PC-9 (cell line): ENCODE results near the gene SMARCA4. TPM values are rescaled to one million over a fixed set of nuclear protein-coding genes. Genes with fewer than 3 reads are reported as not detected.

ENCODE experiments used
- BruUV-seq: library from RNA; stranded (reverse); fragments of 400-500 nt; replicated peaks from 2 replicates; lab custom pipeline; 2021; lab: Mats Ljungman, UMichigan
- CTCF ChIA-PET: fragments of 300-600 bp; sonication (Branson Sonifier 250); formaldehyde crosslinking; loops from one replicate; lab custom pipeline; 2022; ENCODE audit warnings: antibody characterized with exemption; lab: Charles Lee
- POLR2A ChIA-PET: fragments of 300-600 bp; sonication (Branson Sonifier 250); formaldehyde crosslinking; loops from one replicate; lab custom pipeline; 2022; ENCODE audit warnings: antibody characterized with exemption; ENCODE audit not compliant: unreplicated experiment; lab: Charles Lee
- DNase-seq, 2 experiments: peaks; one replicate each; pipeline versions ENCODE4 v3.0.0 to v3.0.0-alpha.2; 2015 to 2022; ENCODE audit warnings: mixed read lengths in 1 of 2
- H2AFZ ChIP-seq: fragments of 200-600 bp; sonication (generic); 2 replicates; pipeline ENCODE4 v1.8.1; 2017; ENCODE audit warnings: antibody characterized with exemption
- H3F3A ChIP-seq: fragments of 200-600 bp; sonication (generic); 2 replicates; pipeline ENCODE4 v1.8.1; 2017; ENCODE audit warnings: antibody characterized with exemption, mild to moderate bottlenecking, low read depth; ENCODE audit not compliant: insufficient read depth
- H3K27ac ChIP-seq: fragments of 200-600 bp; sonication (generic); 2 replicates; pipeline ENCODE4 v1.6.1; 2016; ENCODE audit warnings: mixed run types
- H3K27me3 ChIP-seq: fragments of 200-600 bp; sonication (generic); 2 replicates; pipeline ENCODE4 v1.6.1; 2016; ENCODE audit warnings: low read depth, mixed run types; ENCODE audit not compliant: insufficient read depth
- H3K36me3 ChIP-seq: fragments of 200-600 bp; sonication (generic); 2 replicates; pipeline ENCODE4 v1.6.1; 2016; ENCODE audit warnings: low read depth, mixed run types
- H3K4me1 ChIP-seq: fragments of 200-600 bp; sonication (generic); replicated peaks from 2 replicates; pipeline ENCODE4 v1.6.1; 2016; ENCODE audit warnings: mixed run types; ENCODE audit not compliant: insufficient read depth
- H3K4me2 ChIP-seq: fragments of 200-600 bp; sonication (generic); 2 replicates; pipeline ENCODE4 v1.6.1; 2017; ENCODE audit warnings: mixed run types
- H3K4me3 ChIP-seq: fragments of 200-600 bp; sonication (generic); 2 replicates; pipeline ENCODE4 v1.6.1; 2016; ENCODE audit warnings: mixed run types
- H3K79me2 ChIP-seq: fragments of 200-600 bp; sonication (generic); 2 replicates; pipeline ENCODE4 v1.6.1; 2017; ENCODE audit warnings: low read depth, mixed run types
- H3K9me2 ChIP-seq: fragments of 200-600 bp; sonication (generic); 2 replicates; pipeline ENCODE4 v1.8.1; 2017; ENCODE audit warnings: mild to moderate bottlenecking; ENCODE audit not compliant: insufficient read depth
- H3K9me3 ChIP-seq: fragments of 200-600 bp; sonication (generic); 2 replicates; pipeline ENCODE4 v1.8.1; 2016; ENCODE audit warnings: low read depth; ENCODE audit not compliant: insufficient read depth
- H4K20me1 ChIP-seq: fragments of 200-600 bp; sonication (generic); 2 replicates; pipeline ENCODE4 v1.8.1; 2017; ENCODE audit not compliant: insufficient read depth
- EZH2 ChIP-seq: fragments of 200-600 bp; sonication (generic); IDR thresholded peaks from 2 replicates; pipeline ENCODE4 v1.8.0; 2017; ENCODE audit warnings: antibody characterized with exemption, low read depth
- intact Hi-C: fragments of 100-400 bp; cut with micrococcal nuclease; formaldehyde crosslinking; loops from one replicate; pipeline ENCODE4 v1.10.0; 2022; ENCODE audit not compliant: unreplicated experiment
- total RNA-seq: library from RNA; stranded (reverse); gene quantifications from 2 replicates; pipeline ENCODE4 v1.2.3, GENCODE V29; 2021
- TF ChIP-seq, protein P1 (sequence below): fragments of 200-600 bp; sonication (generic); conservative IDR thresholded peaks from 2 replicates; pipeline ENCODE4 v1.6.1; 2017; ENCODE audit warnings: mixed run types, antibody characterized with exemption, mild to moderate bottlenecking, moderate library complexity

Gene SMARCA4
- total RNA-seq, 1 experiment from 2014 or later: 136 TPM

DNA sequence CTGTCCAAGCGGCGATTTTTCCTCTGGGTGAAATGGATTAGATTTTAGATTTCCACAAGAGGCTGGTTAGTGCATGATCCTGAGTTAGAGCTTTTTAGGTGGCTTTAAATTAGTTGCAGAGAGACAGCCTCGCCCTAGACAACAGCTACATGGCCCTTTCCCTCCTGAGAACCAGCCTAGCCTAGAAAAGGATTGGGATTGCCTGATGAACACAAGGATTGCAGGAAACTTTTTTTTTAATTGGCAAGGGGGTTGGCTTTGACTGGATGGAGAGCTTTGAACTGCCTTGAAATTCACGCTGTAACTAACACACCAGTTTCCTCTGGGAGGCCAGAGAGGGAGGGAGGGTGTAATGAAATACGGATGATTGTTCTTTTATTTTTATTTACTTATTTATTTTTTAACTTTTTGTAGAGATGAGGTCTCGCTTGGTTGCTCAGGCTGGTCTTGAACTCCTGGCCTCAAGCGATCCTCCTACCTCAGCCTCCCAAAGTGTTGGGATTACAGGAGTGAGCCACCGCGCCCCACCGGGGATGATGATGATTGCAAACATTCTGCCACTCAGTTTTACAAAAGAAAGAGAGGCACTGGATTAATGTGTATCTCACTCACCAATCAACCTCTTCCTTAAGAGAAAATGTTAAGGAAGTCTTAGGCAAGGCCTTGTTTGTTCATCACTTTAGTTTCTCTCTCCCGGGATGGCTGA is 130.3 kb downstream of the SMARCA4 start:
- no peaks in the 10 kb centered on the region for H3K27me3 ChIP-seq
- peaks cover 31% of the 10 kb centered on the region for H3K36me3 ChIP-seq
- H3K4me2 ChIP-seq: peak overlapping the region; percentile 96
- DNase-seq: no peak
- BruUV-seq: TSS peak; percentile 25
- intact Hi-C loops: loop anchor here (5.0 kb wide), 1 partner anchor 46 kb away; no protein-coding TSS in a partner anchor
- H3K4me1 ChIP-seq: peaks cover 70% of the 10 kb centered on the region
- ChIA-PET POLR2A (interaction anchor here (0.6 to 0.7 kb wide), 2 partner anchors 208 to 330 kb away, joined by 5 to 7 read pairs; no protein-coding TSS in a partner anchor), CTCF (interaction anchor here (0.5 to 1.0 kb wide), 2 partner anchors 55 to 150 kb away, joined by 3 to 6 read pairs; no protein-coding TSS in a partner anchor)
- no peak for TF ChIP-seq EZH2
- TF ChIP-seq, protein P1, sequence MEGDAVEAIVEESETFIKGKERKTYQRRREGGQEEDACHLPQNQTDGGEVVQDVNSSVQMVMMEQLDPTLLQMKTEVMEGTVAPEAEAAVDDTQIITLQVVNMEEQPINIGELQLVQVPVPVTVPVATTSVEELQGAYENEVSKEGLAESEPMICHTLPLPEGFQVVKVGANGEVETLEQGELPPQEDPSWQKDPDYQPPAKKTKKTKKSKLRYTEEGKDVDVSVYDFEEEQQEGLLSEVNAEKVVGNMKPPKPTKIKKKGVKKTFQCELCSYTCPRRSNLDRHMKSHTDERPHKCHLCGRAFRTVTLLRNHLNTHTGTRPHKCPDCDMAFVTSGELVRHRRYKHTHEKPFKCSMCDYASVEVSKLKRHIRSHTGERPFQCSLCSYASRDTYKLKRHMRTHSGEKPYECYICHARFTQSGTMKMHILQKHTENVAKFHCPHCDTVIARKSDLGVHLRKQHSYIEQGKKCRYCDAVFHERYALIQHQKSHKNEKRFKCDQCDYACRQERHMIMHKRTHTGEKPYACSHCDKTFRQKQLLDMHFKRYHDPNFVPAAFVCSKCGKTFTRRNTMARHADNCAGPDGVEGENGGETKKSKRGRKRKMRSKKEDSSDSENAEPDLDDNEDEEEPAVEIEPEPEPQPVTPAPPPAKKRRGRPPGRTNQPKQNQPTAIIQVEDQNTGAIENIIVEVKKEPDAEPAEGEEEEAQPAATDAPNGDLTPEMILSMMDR: 0 out of 2 replicates have a peak, but pooled peaks have one; percentile 10
- peaks cover 26% of the 10 kb centered on the region for H4K20me1 ChIP-seq
- H3K79me2 ChIP-seq: peaks cover 56% of the 10 kb centered on the region
- H3K9me2 ChIP-seq: no peaks in the 10 kb centered on the region
- peaks cover 71% of the 10 kb centered on the region for H3F3A ChIP-seq
- no peak overlapping the region for H2AFZ ChIP-seq
- no peaks in the 10 kb centered on the region for H3K9me3 ChIP-seq
- peak overlapping the region; percentile 98 for H3K27ac ChIP-seq
- H3K4me3 ChIP-seq: peak overlapping the region; percentile 90

GRCh38 chr19:11091703-11092153 is 130.9 kb downstream of the SMARCA4 start:
- DNase-seq: peak; percentile 80 to 99
- intact Hi-C loops: loop anchor here (5.0 kb wide), 1 partner anchor 46 kb away; no protein-coding TSS in a partner anchor

GRCh38 chr19:11092181-11092538 is 131.3 kb downstream of the SMARCA4 start:
- BruUV-seq: no TSS peak
- peaks cover 73% of the 10 kb centered on the region for H3K4me1 ChIP-seq
- intact Hi-C loops: loop anchor here (5.0 kb wide), 1 partner anchor 45 kb away; no protein-coding TSS in a partner anchor
- CTCF ChIA-PET: interaction anchor here (1.0 kb wide), 1 partner anchor 56 kb away, joined by 3 read pairs; no protein-coding TSS in a partner anchor
- H3K27ac ChIP-seq: peak overlapping the region; percentile 98
- peak overlapping the region; percentile 96 for H3K4me2 ChIP-seq
- H3K4me3 ChIP-seq: peak overlapping the region; percentile 90
- H2AFZ ChIP-seq: no peak overlapping the region
- peak in 1 of 2 experiments; percentile 91 for DNase-seq
- TF ChIP-seq, protein P1: no peak
- no peak for TF ChIP-seq EZH2
- H3K9me2 ChIP-seq: no peaks in the 10 kb centered on the region
- H3K9me3 ChIP-seq: no peaks in the 10 kb centered on the region
- peaks cover 36% of the 10 kb centered on the region for H4K20me1 ChIP-seq
- H3K79me2 ChIP-seq: peaks cover 66% of the 10 kb centered on the region
- H3K27me3 ChIP-seq: no peaks in the 10 kb centered on the region
- POLR2A ChIA-PET: no interaction called here
- peaks cover 38% of the 10 kb centered on the region for H3K36me3 ChIP-seq
- H3F3A ChIP-seq: peaks cover 77% of the 10 kb centered on the region

More at GRCh38 chr19:11091703-11092153, 130.9 kb downstream of the SMARCA4 start:
- Histone ChIP-seq H3K27me3 (no peaks in the 10 kb centered on the region), H2AFZ (no peak overlapping the region), H3K4me1 (peaks cover 70% of the 10 kb centered on the region), H3K79me2 (peaks cover 61% of the 10 kb centered on the region), H3K9me3 (no peaks in the 10 kb centered on the region), H3F3A (peaks cover 75% of the 10 kb centered on the region), H4K20me1 (peaks cover 31% of the 10 kb centered on the region), H3K9me2 (no peaks in the 10 kb centered on the region), H3K4me2 (peak overlapping the region; percentile 96), H3K27ac (peak overlapping the region; percentile 98), H3K4me3 (peak overlapping the region; percentile 90), H3K36me3 (peaks cover 37% of the 10 kb centered on the region)
- CTCF ChIA-PET: interaction anchor here (1.0 kb wide), 1 partner anchor 56 kb away, joined by 3 read pairs; no protein-coding TSS in a partner anchor
- TF ChIP-seq EZH2: no peak
- TF ChIP-seq, protein P1: no peak
- BruUV-seq: no TSS peak
- POLR2A ChIA-PET: no interaction called here
